ENCODE measurements around the gene ACTN1.
"Not testable (repeated sequence)": the region's sequence is repeated elsewhere in the genome, so short reads cannot be mapped to it uniquely, and the experiment has no call there.

The ACTN1 gene

DNA sequence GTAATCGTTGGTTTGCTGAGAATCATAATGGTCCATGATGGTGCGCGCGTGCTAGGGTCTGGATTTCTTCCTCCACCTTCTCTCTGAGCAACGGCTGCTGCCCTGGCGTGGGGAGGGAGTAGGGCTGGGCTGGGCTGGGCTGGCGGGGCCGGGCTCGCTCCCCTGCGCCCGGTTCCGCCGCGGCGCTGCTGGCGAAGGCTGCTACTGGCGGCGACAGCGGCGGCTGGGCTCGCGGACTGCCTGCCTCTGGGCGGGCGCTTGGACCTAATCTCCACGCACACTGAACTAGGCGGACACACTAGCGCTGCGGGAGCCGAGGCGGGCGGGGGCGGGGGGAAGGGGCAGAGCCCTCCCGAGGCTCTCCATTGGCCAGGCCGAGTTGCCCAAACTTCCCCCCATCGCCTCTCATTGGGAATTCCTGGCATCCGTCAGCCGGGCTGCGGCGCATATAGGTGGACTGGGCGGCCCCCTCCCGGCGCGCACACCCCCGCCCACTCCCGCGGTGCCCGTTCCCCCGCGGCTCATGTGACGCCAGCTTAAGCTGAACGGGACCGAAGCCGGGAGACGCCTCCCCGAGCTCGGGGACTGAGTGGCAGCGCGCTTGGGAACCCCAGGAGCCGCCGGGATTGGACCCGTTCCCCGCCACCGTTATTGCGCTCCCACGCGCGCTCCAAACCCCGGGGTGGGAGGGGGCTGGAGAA is at the start of gene ACTN1:
Gene ACTN1, minus strand, starts transcription at position 282 of the 701 bp plus-strand sequence. Its CDS starts 246 bp downstream, at position 36.
- peaks cover 55% of the 10 kb centered on the region for H3K4me1 Mint-ChIP-seq (ENCODE audit: low read depth)
- peak within 1 kb of the TSS; percentile 94 for H3K4me3 Mint-ChIP-seq
- H3K9me3 Mint-ChIP-seq (ENCODE audit: low read depth): no peaks in the 10 kb centered on the region
- peak within 1 kb of the TSS; percentile 87 for H3K27ac Mint-ChIP-seq
- H3K36me3 Mint-ChIP-seq: peaks cover 7% of the 10 kb centered on the region
- no peaks in the 10 kb centered on the region for H3K27me3 Mint-ChIP-seq

- Mint-ChIP-seq H3K9me3 (ENCODE audit: low read depth) (no peaks in the 10 kb centered on the region), H3K4me3 (no peak overlapping the region), H3K4me1 (ENCODE audit: low read depth) (no peaks in the 10 kb centered on the region), H3K36me3 (no peaks in the 10 kb centered on the region), H3K27ac (no peak overlapping the region), H3K27me3 (peaks cover 2% of the 10 kb centered on the region)
These were observed 48.3 kb upstream of the ACTN1 start for GRCh38 chr14:69027242-69027913.

GRCh38 chr14:69023035-69023434 is 43.9 kb upstream of the ACTN1 start:
- no peaks in the 10 kb centered on the region for H3K9me3 Mint-ChIP-seq (ENCODE audit: low read depth)
- H3K4me3 Mint-ChIP-seq: no peak overlapping the region
- no peaks in the 10 kb centered on the region for H3K27me3 Mint-ChIP-seq
- H3K4me1 Mint-ChIP-seq (ENCODE audit: low read depth): no peaks in the 10 kb centered on the region
- no peaks in the 10 kb centered on the region for H3K36me3 Mint-ChIP-seq
- no peak overlapping the region for H3K27ac Mint-ChIP-seq

DNA sequence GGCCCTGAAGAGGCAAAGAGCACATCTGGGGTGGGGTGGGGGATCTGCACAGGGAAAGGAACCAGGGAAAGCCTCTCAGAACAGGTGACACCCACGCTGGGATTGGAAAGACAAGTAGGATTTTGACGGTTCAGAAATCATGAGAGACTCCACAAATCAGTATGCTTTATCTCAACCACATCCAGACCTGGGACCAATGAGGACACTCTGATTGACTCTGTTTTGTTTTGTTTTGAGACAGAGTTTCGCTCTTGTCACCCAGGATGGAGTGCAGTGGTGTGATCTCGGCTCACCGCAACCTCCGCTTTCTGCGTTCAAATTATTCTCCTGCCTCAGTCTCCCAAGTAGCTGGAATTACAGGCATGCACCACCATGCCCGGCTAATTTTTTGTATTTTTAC is 43.0 kb upstream of the ACTN1 start:
- H3K27me3 Mint-ChIP-seq; H3K27ac Mint-ChIP-seq; H3K4me3 Mint-ChIP-seq; H3K4me1 Mint-ChIP-seq (ENCODE audit: low read depth); H3K9me3 Mint-ChIP-seq (ENCODE audit: low read depth); H3K36me3 Mint-ChIP-seq: not testable (repeated sequence)

DNA sequence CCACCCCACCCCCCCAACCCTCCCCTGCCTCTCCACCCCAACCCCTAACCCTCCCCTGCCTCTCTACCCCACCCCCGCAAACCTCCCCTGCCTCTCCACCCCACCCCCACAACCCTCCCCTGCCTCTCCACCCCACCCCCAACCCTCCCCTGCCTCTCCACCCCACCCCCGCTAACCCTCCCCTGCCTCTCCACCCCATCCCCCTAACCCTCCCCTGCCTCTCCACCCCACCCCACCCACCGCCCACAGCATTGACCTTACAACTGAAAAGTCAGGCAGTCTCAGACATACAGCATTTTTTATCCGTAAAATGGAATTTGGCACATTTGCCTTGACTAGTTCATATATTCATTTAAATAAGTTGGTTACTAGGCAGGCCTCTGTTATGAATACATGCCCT is 38.6 kb upstream of the ACTN1 start:
- Mint-ChIP-seq H3K4me1 (ENCODE audit: low read depth) (peaks cover 2% of the 10 kb centered on the region), H3K4me3 (no peak overlapping the region), H3K36me3 (no peaks in the 10 kb centered on the region), H3K27me3 (no peaks in the 10 kb centered on the region), H3K9me3 (ENCODE audit: low read depth) (no peaks in the 10 kb centered on the region), H3K27ac (no peak overlapping the region)

DNA sequence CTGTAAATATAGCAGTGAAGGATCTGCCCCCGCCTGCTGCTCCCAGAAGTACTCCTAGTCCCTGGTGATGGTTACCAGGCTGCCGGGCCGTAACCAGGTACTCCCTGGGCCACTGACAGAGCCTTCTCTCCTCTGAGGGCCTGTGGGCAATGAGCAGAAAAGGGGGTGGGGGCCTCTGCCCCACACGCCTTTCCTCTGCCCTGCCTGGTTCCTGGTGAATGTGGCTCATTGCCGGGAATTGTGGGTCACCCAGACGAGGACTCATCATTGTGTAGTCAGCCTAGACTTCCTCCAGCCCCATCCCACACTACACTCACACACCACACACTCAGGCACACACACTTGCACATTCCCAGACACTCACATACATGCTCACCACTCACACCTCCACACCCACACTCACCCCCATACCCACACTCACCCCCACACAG is 35.7 kb upstream of the ACTN1 start:
- no peaks in the 10 kb centered on the region for H3K27me3 Mint-ChIP-seq
- no peak overlapping the region for H3K27ac Mint-ChIP-seq
- no peaks in the 10 kb centered on the region for H3K36me3 Mint-ChIP-seq
- H3K4me1 Mint-ChIP-seq (ENCODE audit: low read depth): peaks cover 9% of the 10 kb centered on the region
- H3K9me3 Mint-ChIP-seq (ENCODE audit: low read depth): no peaks in the 10 kb centered on the region
- H3K4me3 Mint-ChIP-seq: no peak overlapping the region

DNA sequence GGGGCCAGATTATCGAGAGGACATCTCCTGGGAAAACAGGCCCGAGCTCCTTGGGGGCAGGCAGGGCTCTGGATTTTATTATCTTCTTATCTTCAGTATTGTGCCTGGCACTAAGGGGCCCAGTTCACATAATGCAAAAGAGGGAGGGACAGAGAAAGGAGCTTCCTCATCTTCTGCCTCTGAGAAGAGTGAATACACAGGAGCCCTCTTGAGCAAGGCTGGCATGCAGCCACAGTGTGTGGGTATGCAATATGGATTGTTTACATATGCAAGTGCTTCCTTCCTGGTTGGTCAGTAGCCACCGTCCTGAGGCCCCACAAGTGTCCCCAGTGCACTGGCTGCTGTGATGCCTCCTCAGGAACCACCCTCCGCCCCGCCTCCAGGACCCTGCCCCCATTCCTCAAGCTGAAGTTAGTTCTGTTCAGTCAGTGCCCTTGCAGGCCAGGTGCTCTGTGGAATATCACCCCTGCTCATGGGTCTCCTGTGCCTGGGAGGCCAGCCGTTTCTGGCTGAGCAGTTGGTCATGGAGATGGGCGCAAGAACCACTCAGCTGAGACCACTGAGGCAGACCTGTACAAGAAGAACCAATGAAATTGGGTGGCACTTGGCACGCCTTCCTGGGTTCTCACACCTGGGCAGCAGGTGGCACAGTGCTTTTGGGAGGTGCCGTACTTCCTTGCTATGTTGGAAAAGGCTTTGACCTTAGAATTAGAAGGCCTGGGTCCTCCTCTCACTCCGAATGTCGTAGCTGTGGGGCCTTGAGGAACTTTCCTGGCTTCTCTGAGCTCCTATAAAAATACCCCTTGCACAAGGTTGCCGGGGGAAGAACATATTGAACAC is 35.1 kb upstream of the ACTN1 start:
- peaks cover 9% of the 10 kb centered on the region for H3K4me1 Mint-ChIP-seq (ENCODE audit: low read depth)
- H3K9me3 Mint-ChIP-seq (ENCODE audit: low read depth): no peaks in the 10 kb centered on the region
- H3K27ac Mint-ChIP-seq: no peak overlapping the region
- no peak overlapping the region for H3K4me3 Mint-ChIP-seq
- no peaks in the 10 kb centered on the region for H3K36me3 Mint-ChIP-seq
- no peaks in the 10 kb centered on the region for H3K27me3 Mint-ChIP-seq

DNA sequence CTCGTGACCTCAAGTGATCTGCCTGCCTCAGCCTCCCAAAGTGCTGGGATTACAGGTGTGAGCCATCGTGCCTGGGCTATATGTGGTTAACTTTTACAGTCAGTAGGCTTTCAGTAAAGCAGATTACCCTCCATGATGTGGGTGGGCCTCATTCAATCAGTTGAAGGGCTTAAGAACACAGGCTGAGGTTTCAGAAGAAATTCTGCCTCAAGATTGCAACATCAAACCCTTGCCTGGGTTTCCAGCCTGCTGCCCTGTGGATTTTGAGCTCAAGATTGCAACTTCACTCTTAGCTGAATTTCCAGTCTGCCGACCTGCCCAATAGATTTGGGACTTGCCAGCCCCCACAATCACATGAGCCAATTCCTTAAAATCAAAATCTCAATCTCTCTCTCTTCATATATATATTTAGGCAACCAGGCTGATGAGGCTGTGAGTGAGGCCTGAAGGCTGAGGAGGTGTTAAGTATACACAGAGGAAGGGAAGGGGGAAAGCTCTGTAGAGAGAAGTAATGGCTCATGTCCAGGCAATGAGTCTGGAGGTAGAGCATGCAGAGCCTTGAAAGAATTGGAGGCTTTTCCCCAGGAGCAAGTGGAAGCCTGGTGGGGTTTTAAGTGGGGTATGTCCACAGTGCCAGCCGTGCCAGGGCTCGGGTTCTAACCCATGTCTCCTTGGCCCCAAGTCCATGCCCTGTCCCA is 33.3 kb upstream of the ACTN1 start:
- Mint-ChIP-seq H3K9me3 (ENCODE audit: low read depth) (no peaks in the 10 kb centered on the region), H3K36me3 (no peaks in the 10 kb centered on the region), H3K27me3 (no peaks in the 10 kb centered on the region), H3K27ac (no peak overlapping the region), H3K4me1 (ENCODE audit: low read depth) (peaks cover 9% of the 10 kb centered on the region), H3K4me3 (no peak overlapping the region)

DNA sequence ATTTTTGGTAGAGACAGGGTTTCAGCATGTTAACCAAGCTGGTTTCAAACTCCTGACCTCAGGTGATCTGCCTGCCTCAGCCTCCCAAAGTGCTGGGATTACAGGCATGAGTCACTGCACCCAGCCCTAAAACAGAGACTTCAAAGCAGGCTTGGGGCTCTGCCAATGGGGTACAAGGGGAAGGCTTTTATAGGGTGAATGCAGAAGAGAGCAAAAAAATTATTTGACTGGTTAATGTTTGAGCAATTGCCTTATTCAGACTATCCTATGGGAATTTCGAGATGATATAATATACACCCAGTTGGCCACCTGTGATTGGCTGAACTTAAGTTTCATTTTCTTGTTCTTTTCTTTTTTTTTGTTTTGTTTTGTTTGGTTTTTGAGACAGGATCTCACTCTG is 31.5 kb upstream of the ACTN1 start:
- no peaks in the 10 kb centered on the region for H3K36me3 Mint-ChIP-seq
- H3K27me3 Mint-ChIP-seq: no peaks in the 10 kb centered on the region
- no peak overlapping the region for H3K4me3 Mint-ChIP-seq
- no peaks in the 10 kb centered on the region for H3K9me3 Mint-ChIP-seq (ENCODE audit: low read depth)
- peaks cover 9% of the 10 kb centered on the region for H3K4me1 Mint-ChIP-seq (ENCODE audit: low read depth)
- H3K27ac Mint-ChIP-seq: no peak overlapping the region

DNA sequence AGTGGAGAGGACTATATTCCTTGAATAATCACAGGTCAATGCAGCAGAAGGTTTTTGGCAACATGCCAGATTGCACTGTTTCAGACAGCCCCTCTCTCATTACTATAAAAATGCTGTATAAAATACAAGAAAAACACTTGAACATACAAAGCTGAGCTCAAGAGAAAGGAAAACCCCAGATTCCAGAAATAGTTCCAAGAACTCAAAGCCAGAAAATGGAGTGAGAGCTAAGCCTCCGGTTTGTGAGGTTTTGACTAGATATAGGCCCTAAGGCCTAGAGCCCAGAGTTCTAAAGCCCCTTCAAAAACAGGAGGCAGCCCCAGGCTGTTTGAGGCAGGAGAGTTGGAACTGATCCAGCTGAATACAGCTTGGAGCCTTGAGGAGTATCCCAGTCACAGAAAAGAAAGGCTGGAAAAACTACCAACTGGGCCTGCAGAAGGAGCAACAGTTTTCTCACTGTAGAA is 29.4 kb upstream of the ACTN1 start:
- no peak overlapping the region for H3K27ac Mint-ChIP-seq
- no peaks in the 10 kb centered on the region for H3K36me3 Mint-ChIP-seq
- H3K4me1 Mint-ChIP-seq (ENCODE audit: low read depth): peaks cover 7% of the 10 kb centered on the region
- no peak overlapping the region for H3K4me3 Mint-ChIP-seq
- H3K27me3 Mint-ChIP-seq: no peaks in the 10 kb centered on the region
- no peaks in the 10 kb centered on the region for H3K9me3 Mint-ChIP-seq (ENCODE audit: low read depth)

GRCh38 chr14:69006346-69006745 is 27.2 kb upstream of the ACTN1 start:
- Mint-ChIP-seq H3K27me3 (no peaks in the 10 kb centered on the region), H3K4me3 (no peak overlapping the region), H3K9me3 (ENCODE audit: low read depth) (no peaks in the 10 kb centered on the region), H3K27ac (no peak overlapping the region), H3K4me1 (ENCODE audit: low read depth) (peaks cover 9% of the 10 kb centered on the region), H3K36me3 (no peaks in the 10 kb centered on the region)

DNA sequence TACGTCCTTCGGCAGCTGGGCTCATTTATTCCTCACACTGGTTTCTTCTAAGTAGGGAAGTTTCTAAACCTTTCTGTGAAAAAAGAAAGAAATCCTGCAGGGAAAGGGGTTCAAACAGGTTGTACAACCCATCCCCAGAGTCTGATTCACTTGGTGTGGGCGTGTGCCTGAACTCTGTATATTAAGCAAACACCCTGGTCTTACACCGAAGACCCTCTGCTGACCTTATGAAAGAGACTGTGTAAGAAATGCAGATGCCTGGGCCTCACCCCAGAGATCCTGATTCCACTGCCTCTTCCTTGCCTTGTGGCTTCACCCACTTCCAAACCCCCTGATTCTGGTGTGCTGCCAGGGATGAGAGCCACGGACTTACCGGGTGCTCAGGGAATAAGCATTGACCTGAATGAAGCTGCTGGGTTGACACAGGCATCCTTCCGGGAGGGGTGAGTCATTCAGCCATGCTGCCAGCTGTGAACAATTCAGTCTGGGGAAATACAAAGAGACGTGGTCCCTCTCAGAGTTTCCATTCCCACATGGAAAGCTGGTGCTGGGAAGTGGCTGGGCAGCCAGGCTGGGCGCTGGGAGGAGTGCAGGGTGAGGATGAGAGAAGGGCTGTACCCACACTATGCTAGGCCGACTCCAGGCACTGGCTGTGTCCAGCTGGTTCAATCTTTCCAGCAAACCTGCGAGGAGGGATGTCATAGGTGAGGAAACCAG is 26.5 kb upstream of the ACTN1 start:
- Mint-ChIP-seq H3K4me1 (ENCODE audit: low read depth) (peaks cover 6% of the 10 kb centered on the region), H3K27me3 (no peaks in the 10 kb centered on the region), H3K27ac (no peak overlapping the region), H3K4me3 (no peak overlapping the region), H3K9me3 (ENCODE audit: low read depth) (no peaks in the 10 kb centered on the region), H3K36me3 (no peaks in the 10 kb centered on the region)

GRCh38 chr14:69004731-69005431 is 25.8 kb upstream of the ACTN1 start:
- no peak overlapping the region for H3K27ac Mint-ChIP-seq
- no peaks in the 10 kb centered on the region for H3K36me3 Mint-ChIP-seq
- H3K27me3 Mint-ChIP-seq: no peaks in the 10 kb centered on the region
- H3K9me3 Mint-ChIP-seq (ENCODE audit: low read depth): no peaks in the 10 kb centered on the region
- no peak overlapping the region for H3K4me3 Mint-ChIP-seq
- peaks cover 2% of the 10 kb centered on the region for H3K4me1 Mint-ChIP-seq (ENCODE audit: low read depth)

GRCh38 chr14:69003626-69004025 is 24.5 kb upstream of the ACTN1 start:
- H3K36me3 Mint-ChIP-seq: no peaks in the 10 kb centered on the region
- H3K4me3 Mint-ChIP-seq: no peak overlapping the region
- no peaks in the 10 kb centered on the region for H3K9me3 Mint-ChIP-seq (ENCODE audit: low read depth)
- H3K27ac Mint-ChIP-seq: no peak overlapping the region
- H3K27me3 Mint-ChIP-seq: no peaks in the 10 kb centered on the region
- peaks cover 2% of the 10 kb centered on the region for H3K4me1 Mint-ChIP-seq (ENCODE audit: low read depth)
